GM19099 (cell line): ENCODE data around the gene ADAMTS14.

ENCODE experiments used
- POLR2A ChIP-seq: IDR thresholded peaks from 3 replicates; pipeline ENCODE4 v1.6.1; 2011; ENCODE audit warnings: low read depth; ENCODE audit not compliant: insufficient read length; ENCODE audit errors: extremely low read depth

ADAMTS14 gene

GRCh38 chr10:70735161-70735560, 62.9 kb downstream of the ADAMTS14 start:
- no peak for TF ChIP-seq POLR2A

- TF ChIP-seq POLR2A = no peak
These were observed 64.2 kb downstream of the ADAMTS14 start for GRCh38 chr10:70736525-70736924.

- no peak for TF ChIP-seq POLR2A
These were observed 64.9 kb downstream of the ADAMTS14 start for GRCh38 chr10:70737250-70737649.

- TF ChIP-seq POLR2A = no peak
These were observed 65.9 kb downstream of the ADAMTS14 start for GRCh38 chr10:70738006-70738760.

- TF ChIP-seq POLR2A = no peak
These were observed 66.4 kb downstream of the ADAMTS14 start for GRCh38 chr10:70738761-70739121.

GRCh38 chr10:70740406-70741288, 68.3 kb downstream of the ADAMTS14 start:
- TF ChIP-seq POLR2A = no peak

- no peak for TF ChIP-seq POLR2A
These were observed 70.5 kb downstream of the ADAMTS14 start for GRCh38 chr10:70742537-70743429.

GRCh38 chr10:70743430-70743788, 71.1 kb downstream of the ADAMTS14 start:
- TF ChIP-seq POLR2A = no peak

- no peak for TF ChIP-seq POLR2A
These were observed 71.6 kb downstream of the ADAMTS14 start for GRCh38 chr10:70743879-70744278.

GRCh38 chr10:70744617-70745143, 72.4 kb downstream of the ADAMTS14 start:
- no peak for TF ChIP-seq POLR2A

- TF ChIP-seq POLR2A = no peak
These were observed 73.2 kb downstream of the ADAMTS14 start for GRCh38 chr10:70745555-70745954.

- no peak for TF ChIP-seq POLR2A
These were observed 75.1 kb downstream of the ADAMTS14 start for GRCh38 chr10:70747192-70747965.

GRCh38 chr10:70748305-70748704, 76.0 kb downstream of the ADAMTS14 start:
- TF ChIP-seq POLR2A = no peak

GRCh38 chr10:70748801-70749573, 76.7 kb downstream of the ADAMTS14 start:
- TF ChIP-seq POLR2A = no peak

GRCh38 chr10:70749756-70750155, 77.5 kb downstream of the ADAMTS14 start:
- no peak for TF ChIP-seq POLR2A
